GM12878 (cell line): ENCODE data around the gene SLFN5. TPM values are rescaled to one million over a fixed set of nuclear protein-coding genes. Genes with fewer than 3 reads are reported as not detected.

Source experiments
- EED ChIP-seq: sonication (generic); IDR thresholded peaks from 2 replicates; pipeline ENCODE4 v1.6.1; 2016; ENCODE audit warnings: antibody characterized with exemption, low read depth
- ESRRA ChIP-seq: IDR thresholded peaks from 2 replicates; pipeline ENCODE4 v1.6.1; 2012; ENCODE audit warnings: mild to moderate bottlenecking, low read length, improper control_type of control experiment
- ETV6 ChIP-seq, 2 experiments: fragments of 450-650 bp in 1 of 2; IDR thresholded peaks in 1 of 2; conservative IDR thresholded peaks in 1 of 2; 2 replicates each; pipeline ENCODE4 v1.6.1; 2014; ENCODE audit warnings: antibody characterized with exemption in 1 of 2, borderline replicate concordance in 1 of 2, low read depth in 1 of 2, mild to moderate bottlenecking in 1 of 2, moderate library complexity in 1 of 2
- IKZF1 ChIP-seq: fragments of 450-650 bp; conservative IDR thresholded peaks from 2 replicates; pipeline ENCODE4 v1.6.1; 2017; ENCODE audit warnings: antibody characterized with exemption, mild to moderate bottlenecking
- JUNB ChIP-seq: IDR thresholded peaks from 2 replicates; pipeline ENCODE4 v1.6.1; 2016; ENCODE audit warnings: antibody characterized with exemption, mild to moderate bottlenecking
- MXI1 ChIP-seq: fragments of 150-350 bp; IDR thresholded peaks from 2 replicates; pipeline ENCODE4 v1.6.1; 2011; ENCODE audit warnings: low read depth, mild to moderate bottlenecking, inconsistent platforms, low read length, improper control_type of control experiment
- MYC ChIP-seq: IDR thresholded peaks from 2 replicates; pipeline ENCODE4 v1.6.1; 2011; ENCODE audit warnings: mild to moderate bottlenecking, low read length, moderate library complexity, inconsistent platforms; ENCODE audit not compliant: insufficient read depth, insufficient replicate concordance, insufficient read length, severe bottlenecking
- NBN ChIP-seq: fragments of 450-650 bp; IDR thresholded peaks from 2 replicates; pipeline ENCODE4 v1.6.1; 2016
- PAX5 ChIP-seq: IDR thresholded peaks from 2 replicates; pipeline ENCODE4 v1.6.1; 2011; ENCODE audit warnings: low read depth, low read length, borderline replicate concordance
- POLR2A ChIP-seq: IDR thresholded peaks from 2 replicates; pipeline ENCODE4 v1.6.1; 2011; ENCODE audit warnings: low read depth, mild to moderate bottlenecking, low read length
- POLR2AphosphoS5 ChIP-seq: IDR thresholded peaks from 2 replicates; pipeline ENCODE4 v1.6.1; 2011; ENCODE audit warnings: mild to moderate bottlenecking, low read length, inconsistent platforms
- RCOR1 ChIP-seq: conservative IDR thresholded peaks from 2 replicates; pipeline ENCODE4 v1.6.1; 2012; ENCODE audit warnings: low read depth, low read length, improper control_type of control experiment
- TBL1XR1 ChIP-seq: IDR thresholded peaks from 2 replicates; pipeline ENCODE4 v1.6.1; 2012; ENCODE audit warnings: low read depth, low read length, improper control_type of control experiment
- YY1 ChIP-seq: IDR thresholded peaks from 2 replicates; pipeline ENCODE4 v1.6.1; 2011; ENCODE audit warnings: low read depth, mild to moderate bottlenecking, low read length
- polyA plus RNA-seq, 11 experiments: library from polyadenylated mRNA; depleted of rRNA in 4 of 11; unstranded in 6 of 11; stranded (reverse) in 5 of 11; fragments of >200 nt; fragmentation: Nextera tagmentation in 4 of 11; fragmentation: Illumina TruSeq in 1 of 11; extraction: Ambion mirVana in 4 of 11; extraction: Trizol in 1 of 11; gene quantifications; 1 replicate in 1 of 11; 2 replicates in 10 of 11; pipeline versions ENCODE4 v1.2.1 to v1.2.3, GENCODE V29; 2011 to 2016; ENCODE audit warnings: inconsistent platforms in 2 of 11, missing spikeins in 2 of 11, low read depth in 1 of 11
- total RNA-seq, 4 experiments: library from RNA; depleted of rRNA in 3 of 4; stranded (reverse); fragments of >200 nt in 3 of 4; fragmentation: Illumina TruSeq in 1 of 4; extraction: Trizol in 1 of 4; gene quantifications; 2 replicates each; pipeline versions ENCODE4 v1.2.1 to v1.2.3, GENCODE V29; 2013 to 2021
- TF ChIP-seq, protein P1 (sequence below), 3 experiments: IDR thresholded peaks in 2 of 3; conservative IDR thresholded peaks in 1 of 3; 2 replicates each; pipeline ENCODE4 v1.5.1; 2011; ENCODE audit warnings: low read depth in 3 of 3, low read length in 3 of 3, mild to moderate bottlenecking in 3 of 3, control low read depth in 2 of 3, moderate library complexity in 2 of 3, inconsistent platforms in 1 of 3, mixed read lengths in 1 of 3; ENCODE audit not compliant: control insufficient read depth in 2 of 3, insufficient read depth in 1 of 3; ENCODE audit errors: extremely low read depth in 1 of 3
- TF ChIP-seq, protein P2 (sequence below): IDR thresholded peaks from 2 replicates; pipeline ENCODE4 v1.6.1; 2012; ENCODE audit warnings: low read depth, low read length, improper control_type of control experiment
- TF ChIP-seq, protein P3 (sequence below): fragments of 450-650 bp; IDR thresholded peaks from 2 replicates; pipeline ENCODE4 v1.6.1; 2014; ENCODE audit warnings: mild to moderate bottlenecking
- TF ChIP-seq, protein P4 (sequence below): IDR thresholded peaks from 2 replicates; pipeline ENCODE4 v1.6.1; 2012; ENCODE audit warnings: low read depth, low read length, improper control_type of control experiment
- TF ChIP-seq, protein P5 (sequence below): IDR thresholded peaks from 2 replicates; pipeline ENCODE4 v1.6.1; 2012; ENCODE audit warnings: low read length, inconsistent platforms

SLFN5 gene
- total and polyA plus RNA-seq, 10 of the 15 experiments (the other 5 are each of a cell fraction or from before 2014, with no cell fraction given) = 0.19 to 2.1 (median 1.3) TPM

DNA sequence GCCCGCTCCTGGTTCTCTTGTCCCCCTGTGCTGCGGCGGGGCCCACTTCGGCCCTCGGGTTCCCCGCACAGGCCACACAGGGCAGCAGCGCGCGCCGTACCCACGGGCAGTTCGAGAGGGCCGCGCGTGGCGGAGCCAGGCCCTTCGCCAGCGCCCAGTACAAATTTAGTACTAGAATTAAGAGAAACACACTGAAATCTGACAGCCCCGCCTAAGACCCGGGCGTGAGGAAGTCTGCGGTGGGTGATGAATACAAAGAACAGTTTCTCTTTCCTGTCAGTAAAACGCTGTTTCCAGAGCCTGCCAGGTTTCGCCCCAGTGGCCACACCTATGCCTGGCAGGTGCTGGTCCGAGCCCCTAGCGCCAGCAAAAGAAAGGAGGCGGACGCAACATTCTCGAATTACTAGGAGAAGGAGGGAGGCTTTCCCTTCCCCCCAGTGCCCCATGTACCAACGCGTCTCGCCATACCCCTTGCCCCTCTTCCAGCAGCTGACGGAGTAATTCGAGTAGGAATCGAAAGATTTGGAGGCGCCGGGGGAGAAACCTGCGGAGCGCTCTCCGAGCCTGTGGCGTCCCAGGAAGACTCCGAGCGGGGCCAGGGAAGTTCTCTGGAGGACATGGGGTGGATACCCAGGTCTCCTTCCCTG is 591 bp upstream of the SLFN5 start (continued):
- TF ChIP-seq, protein P1, sequence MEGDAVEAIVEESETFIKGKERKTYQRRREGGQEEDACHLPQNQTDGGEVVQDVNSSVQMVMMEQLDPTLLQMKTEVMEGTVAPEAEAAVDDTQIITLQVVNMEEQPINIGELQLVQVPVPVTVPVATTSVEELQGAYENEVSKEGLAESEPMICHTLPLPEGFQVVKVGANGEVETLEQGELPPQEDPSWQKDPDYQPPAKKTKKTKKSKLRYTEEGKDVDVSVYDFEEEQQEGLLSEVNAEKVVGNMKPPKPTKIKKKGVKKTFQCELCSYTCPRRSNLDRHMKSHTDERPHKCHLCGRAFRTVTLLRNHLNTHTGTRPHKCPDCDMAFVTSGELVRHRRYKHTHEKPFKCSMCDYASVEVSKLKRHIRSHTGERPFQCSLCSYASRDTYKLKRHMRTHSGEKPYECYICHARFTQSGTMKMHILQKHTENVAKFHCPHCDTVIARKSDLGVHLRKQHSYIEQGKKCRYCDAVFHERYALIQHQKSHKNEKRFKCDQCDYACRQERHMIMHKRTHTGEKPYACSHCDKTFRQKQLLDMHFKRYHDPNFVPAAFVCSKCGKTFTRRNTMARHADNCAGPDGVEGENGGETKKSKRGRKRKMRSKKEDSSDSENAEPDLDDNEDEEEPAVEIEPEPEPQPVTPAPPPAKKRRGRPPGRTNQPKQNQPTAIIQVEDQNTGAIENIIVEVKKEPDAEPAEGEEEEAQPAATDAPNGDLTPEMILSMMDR (IDR thresholded peaks at IDR 0.05 in 2 of 3, conservative IDR thresholded peaks at IDR 0.05 in 1 of 3; ENCODE audit: control insufficient read depth in 2 of 3, extremely low read depth in 1 of 3, insufficient read depth in 1 of 3, low read depth in 3 of 3, low read length in 3 of 3) = peak; percentile 28 to 57 (median 53); a peak in 4 of 6 replicates
- TF ChIP-seq, protein P2, sequence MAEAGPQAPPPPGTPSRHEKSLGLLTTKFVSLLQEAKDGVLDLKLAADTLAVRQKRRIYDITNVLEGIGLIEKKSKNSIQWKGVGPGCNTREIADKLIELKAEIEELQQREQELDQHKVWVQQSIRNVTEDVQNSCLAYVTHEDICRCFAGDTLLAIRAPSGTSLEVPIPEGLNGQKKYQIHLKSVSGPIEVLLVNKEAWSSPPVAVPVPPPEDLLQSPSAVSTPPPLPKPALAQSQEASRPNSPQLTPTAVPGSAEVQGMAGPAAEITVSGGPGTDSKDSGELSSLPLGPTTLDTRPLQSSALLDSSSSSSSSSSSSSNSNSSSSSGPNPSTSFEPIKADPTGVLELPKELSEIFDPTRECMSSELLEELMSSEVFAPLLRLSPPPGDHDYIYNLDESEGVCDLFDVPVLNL = no peak
- TF ChIP-seq JUNB (no peak), POLR2AphosphoS5 (no peak), POLR2A (no peak), RCOR1 (no peak), MXI1 (no peak; the same call in 1 of the 2 replicates), NBN (peak; percentile 50; the same call in 1 of the 2 replicates), EED (peak; percentile 67), PAX5 (peak; percentile 73; the same call in 1 of the 2 replicates), MYC (no peak), ETV6 (conservative IDR thresholded peaks at IDR 0.05 in 1 of 2, IDR thresholded peaks at IDR 0.05 in 1 of 2; ENCODE audit: borderline replicate concordance in 1 of 2, low read depth in 1 of 2) (peak in 1 of 2 experiments; percentile 95; a peak in 2 of 4 replicates), ESRRA (no peak), IKZF1 (peak; percentile 71; the same call in 1 of the 2 replicates), YY1 (0 out of 2 replicates have a peak, but pooled peaks have one; percentile 31), TBL1XR1 (no peak)
- TF ChIP-seq, protein P3, sequence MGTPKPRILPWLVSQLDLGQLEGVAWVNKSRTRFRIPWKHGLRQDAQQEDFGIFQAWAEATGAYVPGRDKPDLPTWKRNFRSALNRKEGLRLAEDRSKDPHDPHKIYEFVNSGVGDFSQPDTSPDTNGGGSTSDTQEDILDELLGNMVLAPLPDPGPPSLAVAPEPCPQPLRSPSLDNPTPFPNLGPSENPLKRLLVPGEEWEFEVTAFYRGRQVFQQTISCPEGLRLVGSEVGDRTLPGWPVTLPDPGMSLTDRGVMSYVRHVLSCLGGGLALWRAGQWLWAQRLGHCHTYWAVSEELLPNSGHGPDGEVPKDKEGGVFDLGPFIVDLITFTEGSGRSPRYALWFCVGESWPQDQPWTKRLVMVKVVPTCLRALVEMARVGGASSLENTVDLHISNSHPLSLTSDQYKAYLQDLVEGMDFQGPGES = no peak
- TF ChIP-seq, protein P4, sequence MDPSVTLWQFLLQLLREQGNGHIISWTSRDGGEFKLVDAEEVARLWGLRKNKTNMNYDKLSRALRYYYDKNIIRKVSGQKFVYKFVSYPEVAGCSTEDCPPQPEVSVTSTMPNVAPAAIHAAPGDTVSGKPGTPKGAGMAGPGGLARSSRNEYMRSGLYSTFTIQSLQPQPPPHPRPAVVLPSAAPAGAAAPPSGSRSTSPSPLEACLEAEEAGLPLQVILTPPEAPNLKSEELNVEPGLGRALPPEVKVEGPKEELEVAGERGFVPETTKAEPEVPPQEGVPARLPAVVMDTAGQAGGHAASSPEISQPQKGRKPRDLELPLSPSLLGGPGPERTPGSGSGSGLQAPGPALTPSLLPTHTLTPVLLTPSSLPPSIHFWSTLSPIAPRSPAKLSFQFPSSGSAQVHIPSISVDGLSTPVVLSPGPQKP = no peak
- TF ChIP-seq, protein P5, sequence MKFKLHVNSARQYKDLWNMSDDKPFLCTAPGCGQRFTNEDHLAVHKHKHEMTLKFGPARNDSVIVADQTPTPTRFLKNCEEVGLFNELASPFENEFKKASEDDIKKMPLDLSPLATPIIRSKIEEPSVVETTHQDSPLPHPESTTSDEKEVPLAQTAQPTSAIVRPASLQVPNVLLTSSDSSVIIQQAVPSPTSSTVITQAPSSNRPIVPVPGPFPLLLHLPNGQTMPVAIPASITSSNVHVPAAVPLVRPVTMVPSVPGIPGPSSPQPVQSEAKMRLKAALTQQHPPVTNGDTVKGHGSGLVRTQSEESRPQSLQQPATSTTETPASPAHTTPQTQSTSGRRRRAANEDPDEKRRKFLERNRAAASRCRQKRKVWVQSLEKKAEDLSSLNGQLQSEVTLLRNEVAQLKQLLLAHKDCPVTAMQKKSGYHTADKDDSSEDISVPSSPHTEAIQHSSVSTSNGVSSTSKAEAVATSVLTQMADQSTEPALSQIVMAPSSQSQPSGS = no peak
